Measurements from ENCODE around the gene TANK. TPM values are rescaled to one million over a fixed set of nuclear protein-coding genes. Genes with fewer than 3 reads are reported as not detected.

TANK gene
- total RNA-seq, 1 experiment from 2014 or later, result 79.6 TPM

DNA sequence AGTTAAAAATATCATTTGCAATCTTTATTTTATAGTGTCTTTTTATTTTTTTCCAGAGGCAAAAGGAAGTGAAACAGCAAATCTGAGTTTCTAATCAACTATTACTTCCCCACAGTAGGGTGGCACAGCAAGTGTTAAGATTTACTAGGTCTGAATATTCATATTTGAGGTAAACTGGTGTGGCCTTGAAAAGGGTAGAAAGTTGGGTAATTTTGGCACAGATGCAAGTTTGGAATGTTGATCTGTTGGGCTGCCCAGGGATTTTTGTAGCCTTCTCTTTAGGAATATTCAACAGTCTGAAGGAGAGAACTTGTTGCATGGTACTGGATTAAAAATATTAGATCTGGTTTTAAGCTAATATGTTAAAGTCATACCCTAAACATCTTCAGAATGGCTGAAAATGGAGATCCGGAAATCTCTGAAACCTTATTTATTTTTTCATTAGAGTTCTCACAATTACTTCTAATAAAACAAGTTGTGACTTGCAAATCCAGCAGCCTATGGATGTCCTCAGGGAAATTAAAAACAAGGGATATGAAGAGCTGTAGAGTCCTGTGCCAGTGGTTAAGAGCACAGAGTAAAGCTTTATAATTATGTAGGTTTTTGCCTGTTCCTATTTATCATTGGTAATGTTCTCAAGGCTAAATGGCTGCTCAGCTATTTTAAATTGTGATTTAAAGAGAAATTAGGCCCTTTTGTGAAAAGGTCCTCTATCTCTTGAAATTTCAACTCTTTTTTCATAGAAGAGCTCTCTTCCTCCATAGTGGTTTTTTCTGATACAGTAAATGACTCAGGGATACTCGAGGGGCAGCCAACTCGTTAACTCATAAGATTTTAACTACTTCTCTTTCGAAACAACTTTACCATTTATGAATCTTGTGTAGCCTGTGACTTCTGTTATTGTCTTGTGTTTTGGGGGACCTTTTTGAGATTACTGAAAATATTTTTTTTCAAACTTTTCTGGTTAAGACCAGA, 11.0 kb downstream of the TANK start:
- Mint-ChIP-seq H3K36me3 (ENCODE audit: insufficient read depth, unreplicated experiment) (peaks cover 35% of the 10 kb centered on the region), H3K4me3 (ENCODE audit: unreplicated experiment) (peak overlapping the region; percentile 46), H3K27me3 (ENCODE audit: insufficient read depth, unreplicated experiment) (no peaks in the 10 kb centered on the region), H3K27ac (ENCODE audit: low read depth, unreplicated experiment) (peak overlapping the region; percentile 83), H3K4me1 (ENCODE audit: insufficient read depth, unreplicated experiment) (peaks cover 47% of the 10 kb centered on the region), H3K9me3 (ENCODE audit: unreplicated experiment) (no peaks in the 10 kb centered on the region)
- ChIA-PET POLR2A (interaction anchor here (0.6 to 3.8 kb wide), 6 partner anchors 11 to 91 kb away, joined by 3 to 38 read pairs (median 4); partner anchors contain the start of gene TANK), CTCF (interaction anchor here (0.6 to 1.0 kb wide), 3 partner anchors 11 to 151 kb away, joined by 3 to 4 read pairs (median 3); no protein-coding TSS in a partner anchor)
- DNase-seq (ENCODE audit: unreplicated experiment), result peak; percentile 67
- intact Hi-C loops (cut with micrococcal nuclease), result no loop called here
- BruUV-seq (replicated peaks), result no TSS peak
- no peak for TF ChIP-seq CTCF (IDR thresholded peaks at IDR 0.05; ENCODE audit: unreplicated experiment)

- no peak for TF ChIP-seq CTCF (IDR thresholded peaks at IDR 0.05; ENCODE audit: unreplicated experiment)
- Mint-ChIP-seq H3K27me3 (ENCODE audit: insufficient read depth, unreplicated experiment) (no peaks in the 10 kb centered on the region), H3K27ac (ENCODE audit: low read depth, unreplicated experiment) (no peak overlapping the region), H3K9me3 (ENCODE audit: unreplicated experiment) (no peaks in the 10 kb centered on the region), H3K4me1 (ENCODE audit: insufficient read depth, unreplicated experiment) (peaks cover 47% of the 10 kb centered on the region), H3K36me3 (ENCODE audit: insufficient read depth, unreplicated experiment) (peaks cover 29% of the 10 kb centered on the region), H3K4me3 (ENCODE audit: unreplicated experiment) (no peak overlapping the region)
- ChIA-PET POLR2A (interaction anchor here (1.1 to 1.2 kb wide), 2 partner anchors 9 to 12 kb away, joined by 4 read pairs; no protein-coding TSS in a partner anchor), CTCF (interaction anchor here (0.9 kb wide), 1 partner anchor 10 kb away, joined by 3 read pairs; no protein-coding TSS in a partner anchor)
- no TSS peak for BruUV-seq (replicated peaks)
- intact Hi-C loops (cut with micrococcal nuclease), result no loop called here
- DNase-seq (ENCODE audit: unreplicated experiment), result no peak
These were observed 12.8 kb downstream of the TANK start for GRCh38 chr2:161172901-161173540.

- no peak for DNase-seq (ENCODE audit: unreplicated experiment)
- no peak overlapping the region for H3K4me3 Mint-ChIP-seq (ENCODE audit: unreplicated experiment)
- POLR2A ChIA-PET, result interaction anchor here (0.6 to 1.2 kb wide), 4 partner anchors 9 to 58 kb away, joined by 3 to 4 read pairs (median 4); no protein-coding TSS in a partner anchor
- peaks cover 53% of the 10 kb centered on the region for H3K4me1 Mint-ChIP-seq (ENCODE audit: insufficient read depth, unreplicated experiment)
- H3K36me3 Mint-ChIP-seq (ENCODE audit: insufficient read depth, unreplicated experiment), result peaks cover 29% of the 10 kb centered on the region
- TF ChIP-seq CTCF (IDR thresholded peaks at IDR 0.05; ENCODE audit: unreplicated experiment), result no peak
- no TSS peak for BruUV-seq (replicated peaks)
- H3K27me3 Mint-ChIP-seq (ENCODE audit: insufficient read depth, unreplicated experiment), result no peaks in the 10 kb centered on the region
- CTCF ChIA-PET, result interaction anchor here (0.9 kb wide), 1 partner anchor 9 kb away, joined by 3 read pairs; no protein-coding TSS in a partner anchor
- H3K27ac Mint-ChIP-seq (ENCODE audit: low read depth, unreplicated experiment), result no peak overlapping the region
- intact Hi-C loops (cut with micrococcal nuclease), result no loop called here
- no peaks in the 10 kb centered on the region for H3K9me3 Mint-ChIP-seq (ENCODE audit: unreplicated experiment)
These were observed 13.4 kb downstream of the TANK start for GRCh38 chr2:161173541-161174194.

Measured in MCF 10A (cell line).